ENCODE results near the gene SARM1.

Gene SARM1

GRCh38 chr17:28369684-28370034, 1.8 kb upstream of the SARM1 start:
- no peak for FAIRE-seq

GRCh38 chr17:28370035-28370743, 1.3 kb upstream of the SARM1 start, which contains the start of gene VTN:
Gene VTN, minus strand, starts transcription at chr17:28370307. Its CDS starts 104 bp downstream, at chr17:28370203.
- FAIRE-seq: no peak

- no peak for FAIRE-seq
Measured at GRCh38 chr17:28370744-28371103, 770 bp upstream of the SARM1 start.

- FAIRE-seq: no peak
Measured at GRCh38 chr17:28372203-28372944, 880 bp downstream of the SARM1 start.

GRCh38 chr17:28372945-28373274, 1.4 kb downstream of the SARM1 start:
- no peak for FAIRE-seq

GRCh38 chr17:28379814-28380801, 8.6 kb downstream of the SARM1 start:
- FAIRE-seq: no peak

GRCh38 chr17:28381141-28381825, 9.8 kb downstream of the SARM1 start:
- no peak for FAIRE-seq

GRCh38 chr17:28384281-28385036, 13.0 kb downstream of the SARM1 start:
- no peak for FAIRE-seq

- FAIRE-seq: no peak
Measured at GRCh38 chr17:28385037-28385400, 13.5 kb downstream of the SARM1 start.

- FAIRE-seq: no peak
Measured at GRCh38 chr17:28385406-28385805, 13.9 kb downstream of the SARM1 start.

GRCh38 chr17:28386391-28386790, 14.9 kb downstream of the SARM1 start:
- FAIRE-seq: no peak

- FAIRE-seq: no peak
Measured at GRCh38 chr17:28388106-28388505, 16.6 kb downstream of the SARM1 start.

GRCh38 chr17:28390141-28390540, 18.6 kb downstream of the SARM1 start:
- no peak for FAIRE-seq

GRCh38 chr17:28390563-28390962, 19.1 kb downstream of the SARM1 start:
- no peak for FAIRE-seq

GRCh38 chr17:28390984-28391383, 19.5 kb downstream of the SARM1 start:
- no peak for FAIRE-seq

GRCh38 chr17:28391401-28391800, 19.9 kb downstream of the SARM1 start:
- FAIRE-seq: no peak

- no peak for FAIRE-seq
Measured at GRCh38 chr17:28392491-28392890, 21.0 kb downstream of the SARM1 start.

- no peak for FAIRE-seq
Measured at GRCh38 chr17:28394337-28395116, 23.0 kb downstream of the SARM1 start.

GRCh38 chr17:28395426-28395825, 23.9 kb downstream of the SARM1 start:
- no peak for FAIRE-seq

GRCh38 chr17:28395968-28396367, 24.5 kb downstream of the SARM1 start:
- no peak for FAIRE-seq

GRCh38 chr17:28396635-28397239, 25.2 kb downstream of the SARM1 start:
- no peak for FAIRE-seq

All from islet of Langerhans (tissue), 1 donor.